ENCODE measurements around the gene G6PC2.

Gene G6PC2

GRCh38 chr2:168948621-168949212 is 47.6 kb downstream of the G6PC2 start:
- peak; percentile 10 for DNase-seq (ENCODE audit: low spot score)

GRCh38 chr2:168949324-168949723 is 48.2 kb downstream of the G6PC2 start:
- DNase-seq (ENCODE audit: low spot score) = no peak

- no peak for DNase-seq (ENCODE audit: low spot score)
Measured at GRCh38 chr2:168951871-168952270, 50.8 kb downstream of the G6PC2 start.

GRCh38 chr2:168952424-168952823 is 51.3 kb downstream of the G6PC2 start:
- DNase-seq (ENCODE audit: low spot score) = no peak

- DNase-seq (ENCODE audit: low spot score) = no peak
Measured at GRCh38 chr2:168954256-168954655, 53.2 kb downstream of the G6PC2 start.

GRCh38 chr2:168955321-168955720 is 54.2 kb downstream of the G6PC2 start:
- no peak for DNase-seq (ENCODE audit: low spot score)

GRCh38 chr2:168956392-168956791 is 55.3 kb downstream of the G6PC2 start:
- DNase-seq (ENCODE audit: low spot score) = no peak

All from GM03348 (cell line).